PC-3 (cell line): ENCODE data around the gene SH3BP5L. TPM values are rescaled to one million over a fixed set of nuclear protein-coding genes. Genes with fewer than 3 reads are reported as not detected.
"Not testable (repeated sequence)": the region's sequence is repeated elsewhere in the genome, so short reads cannot be mapped to it uniquely, and the experiment has no call there.

Experiments
- ATAC-seq: fragments of 200-7000 bp; cut with Tn5 transposase; 2 replicates; pipeline ENCODE4 v1.9.1; 2020; ENCODE audit warnings: mild to moderate bottlenecking, moderate library complexity
- BruUV-seq: library from RNA; stranded (reverse); fragments of 400-500 nt; replicated peaks from 2 replicates; lab custom pipeline; 2021; lab: Mats Ljungman, UMichigan
- CTCF ChIA-PET: fragments of 300-600 bp; sonication (Branson Sonifier 250); formaldehyde crosslinking; loops from one replicate; lab custom pipeline; 2022; ENCODE audit warnings: antibody characterized with exemption; lab: Charles Lee
- POLR2A ChIA-PET: fragments of 300-600 bp; sonication (Branson Sonifier 250); formaldehyde crosslinking; loops from one replicate; lab custom pipeline; 2022; ENCODE audit warnings: antibody characterized with exemption; ENCODE audit not compliant: unreplicated experiment; lab: Charles Lee
- DNase-seq: peaks from one replicate; pipeline ENCODE4 v3.0.0-alpha.2; 2015
- H2AFZ ChIP-seq: fragments of 300-600 bp; sonication (generic); 2 replicates; pipeline ENCODE4 v1.6.0; 2016; ENCODE audit warnings: antibody characterized with exemption, low read length
- H3F3A ChIP-seq: fragments of 300-600 bp; sonication (generic); one replicate; pipeline ENCODE4 v1.6.0; 2017; ENCODE audit warnings: antibody characterized with exemption, low read length, control low read depth, mild to moderate bottlenecking; ENCODE audit not compliant: unreplicated experiment
- H3K27ac ChIP-seq: fragments of 300-600 bp; sonication (generic); 2 replicates; pipeline ENCODE4 v1.5.1; 2016; ENCODE audit warnings: mild to moderate bottlenecking, low read length
- H3K27me3 ChIP-seq: fragments of 300-600 bp; sonication (generic); 2 replicates; pipeline ENCODE4 v1.6.1; 2016; ENCODE audit warnings: low read length, mixed read lengths
- H3K36me3 ChIP-seq: fragments of 300-600 bp; sonication (generic); 2 replicates; pipeline ENCODE4 v1.6.1; 2016; ENCODE audit warnings: low read depth, mixed run types, low read length, mixed read lengths
- H3K4me1 ChIP-seq: fragments of 300-600 bp; sonication (generic); 2 replicates; pipeline ENCODE4 v1.5.1; 2016; ENCODE audit warnings: low read length; ENCODE audit not compliant: insufficient read depth
- H3K4me2 ChIP-seq: fragments of 300-600 bp; sonication (generic); 2 replicates; pipeline ENCODE4 v1.6.0; 2016; ENCODE audit warnings: low read length
- H3K4me3 ChIP-seq: fragments of 300-600 bp; sonication (generic); 2 replicates; pipeline ENCODE4 v1.5.1; 2016; ENCODE audit warnings: mild to moderate bottlenecking, low read length, mixed read lengths
- H3K79me2 ChIP-seq: fragments of 300-600 bp; sonication (generic); 2 replicates; pipeline ENCODE4 v1.6.1; 2017; ENCODE audit warnings: low read length, mixed read lengths
- H3K9ac ChIP-seq: fragments of 300-600 bp; sonication (generic); 2 replicates; pipeline ENCODE4 v1.6.0; 2016; ENCODE audit warnings: mild to moderate bottlenecking, low read length
- H3K9me2 ChIP-seq: fragments of 300-600 bp; sonication (generic); replicated peaks from 2 replicates; pipeline ENCODE4 v1.6.1; 2016; ENCODE audit warnings: mixed run types, low read length, mixed read lengths
- H3K9me3 ChIP-seq: fragments of 300-600 bp; sonication (generic); 2 replicates; pipeline ENCODE4 v1.6.1; 2016; ENCODE audit warnings: low read length, mixed read lengths
- H4K20me1 ChIP-seq: fragments of 300-600 bp; sonication (generic); 2 replicates; pipeline ENCODE4 v1.6.1; 2016; ENCODE audit warnings: low read length, mixed read lengths
- EZH2 ChIP-seq: fragments of 300-600 bp; sonication (generic); IDR thresholded peaks from one replicate; pipeline ENCODE4 v1.6.1; 2017; ENCODE audit warnings: antibody characterized with exemption, mild to moderate bottlenecking, low read length; ENCODE audit not compliant: unreplicated experiment
- EZH2phosphoT487 ChIP-seq: fragments of 300-600 bp; sonication (generic); IDR thresholded peaks from 2 replicates; pipeline ENCODE4 v1.6.1; 2018; ENCODE audit warnings: mild to moderate bottlenecking, antibody characterized with exemption, low read length, borderline replicate concordance
- intact Hi-C: fragments of 100-400 bp; cut with micrococcal nuclease; formaldehyde crosslinking; loops from 2 replicates; pipeline ENCODE4 v1.9.0; 2023
- total RNA-seq: library from RNA; depleted of rRNA; stranded (reverse); fragments of >200 nt; gene quantifications from 2 replicates; pipeline ENCODE4 v1.2.3, GENCODE V29; 2014
- TF ChIP-seq, protein P1 (sequence below): fragments of 300-600 bp; sonication (generic); conservative IDR thresholded peaks from 2 replicates; pipeline ENCODE4 v1.5.1; 2017; ENCODE audit warnings: antibody characterized with exemption, low read depth, mild to moderate bottlenecking, low read length

The SH3BP5L gene
- total RNA-seq, 1 experiment from 2014 or later: 63.5 TPM

- TF ChIP-seq, protein P1, sequence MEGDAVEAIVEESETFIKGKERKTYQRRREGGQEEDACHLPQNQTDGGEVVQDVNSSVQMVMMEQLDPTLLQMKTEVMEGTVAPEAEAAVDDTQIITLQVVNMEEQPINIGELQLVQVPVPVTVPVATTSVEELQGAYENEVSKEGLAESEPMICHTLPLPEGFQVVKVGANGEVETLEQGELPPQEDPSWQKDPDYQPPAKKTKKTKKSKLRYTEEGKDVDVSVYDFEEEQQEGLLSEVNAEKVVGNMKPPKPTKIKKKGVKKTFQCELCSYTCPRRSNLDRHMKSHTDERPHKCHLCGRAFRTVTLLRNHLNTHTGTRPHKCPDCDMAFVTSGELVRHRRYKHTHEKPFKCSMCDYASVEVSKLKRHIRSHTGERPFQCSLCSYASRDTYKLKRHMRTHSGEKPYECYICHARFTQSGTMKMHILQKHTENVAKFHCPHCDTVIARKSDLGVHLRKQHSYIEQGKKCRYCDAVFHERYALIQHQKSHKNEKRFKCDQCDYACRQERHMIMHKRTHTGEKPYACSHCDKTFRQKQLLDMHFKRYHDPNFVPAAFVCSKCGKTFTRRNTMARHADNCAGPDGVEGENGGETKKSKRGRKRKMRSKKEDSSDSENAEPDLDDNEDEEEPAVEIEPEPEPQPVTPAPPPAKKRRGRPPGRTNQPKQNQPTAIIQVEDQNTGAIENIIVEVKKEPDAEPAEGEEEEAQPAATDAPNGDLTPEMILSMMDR: no peak
- TF ChIP-seq EZH2phosphoT487: no peak
- no peak for TF ChIP-seq EZH2
- POLR2A ChIA-PET: no interaction called here
- intact Hi-C loops: no loop called here
These were observed 35.3 kb downstream of the SH3BP5L start for GRCh38 chr1:248790456-248790855.

DNA sequence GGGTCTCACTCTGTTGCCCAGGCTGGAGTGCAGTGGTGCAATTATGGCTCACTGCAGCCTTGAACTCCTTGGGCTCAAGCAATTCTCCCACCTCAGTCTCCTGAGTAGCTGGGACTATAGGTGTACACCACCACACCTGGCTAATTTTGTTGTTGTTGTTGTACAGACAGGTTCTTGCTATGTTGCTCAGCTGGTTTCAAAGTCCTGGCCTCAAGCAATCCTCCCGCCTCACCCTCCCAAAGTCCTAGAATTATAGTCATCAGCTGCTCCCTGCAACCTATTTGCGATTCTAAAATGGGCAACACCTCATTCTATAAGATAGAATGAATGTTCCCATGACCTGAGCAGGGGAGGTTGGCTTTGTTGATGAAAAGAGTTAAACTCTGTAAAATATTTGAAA, 36.4 kb downstream of the SH3BP5L start:
- H3K36me3 ChIP-seq, H2AFZ ChIP-seq, H3K4me3 ChIP-seq, H3K79me2 ChIP-seq, H4K20me1 ChIP-seq, intact Hi-C loops, H3F3A ChIP-seq, H3K9me3 ChIP-seq, H3K27ac ChIP-seq, H3K4me2 ChIP-seq, CTCF ChIA-PET, DNase-seq, H3K9me2 ChIP-seq, BruUV-seq, ATAC-seq, H3K4me1 ChIP-seq, H3K27me3 ChIP-seq, H3K9ac ChIP-seq: not testable (repeated sequence)
- POLR2A ChIA-PET: interaction anchor here (0.5 kb wide), 1 partner anchor 48 kb away, joined by 5 read pairs; no protein-coding TSS in a partner anchor

More at GRCh38 chr1:248790456-248790855, 35.3 kb downstream of the SH3BP5L start:
- H3K4me3 ChIP-seq: no peak overlapping the region
- H3K36me3 ChIP-seq: no peaks in the 10 kb centered on the region
- no peaks in the 10 kb centered on the region for H3K79me2 ChIP-seq
- no peak overlapping the region for H3K9ac ChIP-seq
- DNase-seq (no peak), ATAC-seq (no peak)
- no TSS peak for BruUV-seq
- H3K9me2 ChIP-seq: no peaks in the 10 kb centered on the region
- no peaks in the 10 kb centered on the region; the same call in 1 of the 2 replicates for H3K4me1 ChIP-seq
- no peaks in the 10 kb centered on the region; the same call in 1 of the 2 replicates for H3K27me3 ChIP-seq
- no peak overlapping the region for H2AFZ ChIP-seq
- CTCF ChIA-PET: no interaction called here
- no peaks in the 10 kb centered on the region for H4K20me1 ChIP-seq
- H3K27ac ChIP-seq: no peak overlapping the region
- no peak overlapping the region for H3K4me2 ChIP-seq
- H3F3A ChIP-seq: no peaks in the 10 kb centered on the region
- no peaks in the 10 kb centered on the region for H3K9me3 ChIP-seq

- Histone ChIP-seq H3K4me3 (no peak overlapping the region), H2AFZ (no peak overlapping the region), H3K9me3 (no peaks in the 10 kb centered on the region), H3K9ac (no peak overlapping the region), H3K27me3 (no peaks in the 10 kb centered on the region; the same call in 1 of the 2 replicates), H4K20me1 (no peaks in the 10 kb centered on the region), H3K4me2 (no peak overlapping the region), H3K27ac (no peak overlapping the region), H3K4me1 (no peaks in the 10 kb centered on the region; the same call in 1 of the 2 replicates), H3K79me2 (no peaks in the 10 kb centered on the region), H3K36me3 (no peaks in the 10 kb centered on the region), H3F3A (no peaks in the 10 kb centered on the region), H3K9me2 (no peaks in the 10 kb centered on the region)
- TF ChIP-seq, protein P1: no peak
- no peak for TF ChIP-seq EZH2phosphoT487
- no peak for TF ChIP-seq EZH2
- intact Hi-C loops: no loop called here
- POLR2A ChIA-PET: no interaction called here
- CTCF ChIA-PET: no interaction called here
- BruUV-seq: no TSS peak
- DNase-seq (no peak), ATAC-seq (no peak)
These were observed 37.4 kb downstream of the SH3BP5L start for GRCh38 chr1:248788327-248788726.
